HG03135 (cell line): ENCODE data around the gene ARHGAP26.

Experiments
- ATAC-seq: cut with Tn5 transposase; IDR thresholded peaks from one replicate; pipeline ENCODE4 v1.9.1; 2021; ENCODE audit warnings: mild to moderate bottlenecking, moderate library complexity; ENCODE audit not compliant: unreplicated experiment

Gene ARHGAP26

DNA sequence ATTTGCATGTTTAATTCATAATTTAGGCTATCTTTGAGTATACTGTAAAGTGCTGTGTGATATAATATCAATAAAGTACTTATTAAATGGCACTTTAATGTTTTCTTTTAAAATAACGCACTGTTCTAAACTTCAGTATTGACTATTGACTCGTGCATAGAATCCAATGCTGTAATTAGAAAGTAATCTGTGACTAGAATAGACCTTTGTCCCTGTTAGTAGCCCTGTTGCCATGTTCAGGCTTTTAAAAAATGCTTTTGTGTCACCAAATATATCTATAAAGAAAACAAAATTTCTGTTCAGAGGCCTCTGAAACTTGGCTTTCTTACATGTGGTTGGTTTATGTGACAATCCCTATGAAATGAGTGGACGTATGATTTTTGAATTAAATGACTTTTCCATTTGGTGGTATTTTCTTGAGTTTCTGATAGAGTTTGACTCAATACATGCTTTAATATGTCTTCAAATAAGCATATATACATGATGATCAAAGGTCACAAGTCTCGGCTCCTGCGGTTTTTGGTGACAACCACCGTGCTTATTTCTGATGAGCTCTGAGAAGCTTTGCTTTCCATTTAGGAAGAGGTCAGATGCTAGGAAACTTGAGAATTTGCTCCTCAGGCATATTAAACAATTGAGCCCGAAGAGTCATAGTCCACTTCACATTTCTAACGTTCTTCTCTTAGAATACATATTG, 458.6 kb downstream of the ARHGAP26 start:
- no peak for ATAC-seq

DNA sequence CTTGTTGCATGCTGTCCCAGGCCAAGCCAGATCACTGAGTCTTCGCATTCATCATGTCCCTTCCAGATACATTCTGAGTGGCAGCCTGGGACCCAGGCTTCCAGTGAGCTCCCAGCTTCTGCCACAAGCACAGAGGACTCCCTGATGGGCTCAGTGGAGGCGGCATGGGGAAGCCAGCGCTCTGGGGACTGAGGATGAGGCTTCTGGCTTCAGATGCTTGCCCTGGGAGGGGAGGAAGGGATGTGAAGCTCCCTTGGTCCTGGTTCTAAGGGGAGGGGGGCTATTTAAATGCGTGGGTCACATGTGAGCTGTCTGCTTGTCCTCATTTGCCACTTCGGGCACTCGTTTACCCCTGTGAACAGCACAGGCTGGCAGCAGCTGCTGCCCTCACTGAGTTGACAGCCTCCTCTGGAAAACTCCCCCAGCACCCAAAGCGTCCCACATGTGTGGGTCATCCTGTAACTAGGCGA, 459.3 kb downstream of the ARHGAP26 start:
- ATAC-seq = peak; percentile 33

DNA sequence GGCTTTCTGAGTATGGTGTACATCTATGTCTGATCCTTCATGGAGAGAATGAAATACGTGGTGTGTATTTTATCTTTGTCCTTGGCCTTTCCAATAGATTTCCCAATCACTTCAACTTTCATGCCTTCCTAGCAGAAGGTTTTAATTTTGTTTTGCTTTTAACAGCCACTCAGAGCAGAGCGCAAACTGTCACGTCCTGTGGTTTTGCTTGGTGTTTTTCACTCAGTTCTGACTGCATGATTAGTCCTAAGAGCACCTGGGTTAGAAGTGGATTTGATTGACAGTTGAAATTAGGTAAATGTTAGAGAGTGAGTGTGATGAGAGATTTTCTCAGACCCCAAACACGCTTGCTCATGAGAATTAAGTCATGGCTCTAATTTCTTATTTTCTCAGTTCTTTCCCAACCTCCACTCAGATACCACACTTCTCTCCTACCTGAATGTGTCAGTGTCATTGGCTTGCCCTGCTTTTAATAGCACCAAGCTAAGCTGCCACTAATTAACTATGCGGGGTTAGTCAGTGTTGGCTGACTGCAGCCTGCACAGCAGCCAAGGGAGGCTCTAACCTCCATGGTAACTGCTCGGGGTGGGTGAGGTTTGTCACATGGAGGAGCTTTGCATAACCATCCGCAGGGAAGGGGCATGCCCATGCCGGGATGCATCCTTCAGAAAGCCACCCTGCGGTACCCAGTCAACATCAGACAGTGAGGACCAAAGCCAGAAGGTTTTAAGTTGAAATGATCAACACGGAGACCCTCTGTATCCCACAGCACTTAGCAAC, 459.9 kb downstream of the ARHGAP26 start:
- peak; percentile 88 for ATAC-seq

- ATAC-seq = no peak
Observed at GRCh38 chr5:143230676-143230996, 460.5 kb downstream of the ARHGAP26 start.

GRCh38 chr5:143231416-143231815, 461.2 kb downstream of the ARHGAP26 start:
- ATAC-seq = no peak

GRCh38 chr5:143231973-143232812, 462.0 kb downstream of the ARHGAP26 start:
- ATAC-seq = peak; percentile 37

DNA sequence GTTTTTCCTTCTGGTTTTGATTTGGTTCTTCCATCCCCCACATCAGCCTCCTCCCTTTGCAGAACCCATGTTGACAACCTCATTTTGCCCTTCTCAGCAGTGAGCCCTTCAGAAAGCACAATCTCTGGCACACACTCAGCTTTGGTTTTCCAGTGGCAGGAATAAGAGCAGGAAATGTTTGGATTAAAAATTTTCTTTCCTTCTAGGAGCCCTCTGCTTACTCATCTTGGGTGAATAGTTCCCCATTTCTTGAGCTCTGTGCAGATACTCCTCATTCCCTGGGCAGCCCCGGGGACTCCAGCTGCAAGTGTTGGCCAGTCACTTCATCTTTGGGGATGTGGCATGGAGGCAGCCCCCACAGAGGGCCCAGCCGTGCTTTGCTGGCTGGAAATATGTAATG, 462.9 kb downstream of the ARHGAP26 start:
- ATAC-seq = no peak

DNA sequence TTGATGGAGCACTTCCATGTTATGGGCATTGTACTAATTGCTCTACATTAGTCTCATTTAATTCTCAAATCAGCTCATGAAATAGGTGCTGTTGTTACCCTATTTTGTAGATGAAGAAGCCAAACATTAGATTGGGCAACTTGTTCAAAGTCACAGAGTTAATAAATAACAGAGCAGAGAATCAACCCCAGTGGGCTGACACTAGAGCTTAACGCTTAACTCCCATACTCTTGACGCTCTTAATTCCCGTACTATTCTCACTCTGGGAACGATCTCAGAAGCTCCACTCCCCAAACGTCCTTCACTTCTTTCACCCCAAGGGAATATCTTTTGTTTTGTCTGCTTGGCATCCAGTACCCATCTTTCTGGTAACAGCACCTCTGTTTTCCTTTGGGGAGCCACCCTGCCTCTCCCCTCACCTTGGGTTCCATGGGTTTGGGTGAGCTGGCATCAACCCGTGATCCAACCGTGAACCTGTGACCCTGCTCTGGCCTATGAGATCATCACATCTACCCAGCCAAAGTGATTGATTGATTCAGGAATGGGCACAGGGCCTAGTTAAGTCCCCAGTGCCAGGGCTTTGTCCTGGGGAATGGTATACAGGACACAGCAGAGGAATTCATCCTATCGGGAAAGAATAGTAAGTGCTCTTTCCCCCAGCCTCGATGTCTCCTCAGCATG, 464.1 kb downstream of the ARHGAP26 start:
- no peak for ATAC-seq

- ATAC-seq = no peak
Observed at GRCh38 chr5:143235423-143235822, 465.2 kb downstream of the ARHGAP26 start.

GRCh38 chr5:143236682-143237081, 466.5 kb downstream of the ARHGAP26 start:
- no peak for ATAC-seq

DNA sequence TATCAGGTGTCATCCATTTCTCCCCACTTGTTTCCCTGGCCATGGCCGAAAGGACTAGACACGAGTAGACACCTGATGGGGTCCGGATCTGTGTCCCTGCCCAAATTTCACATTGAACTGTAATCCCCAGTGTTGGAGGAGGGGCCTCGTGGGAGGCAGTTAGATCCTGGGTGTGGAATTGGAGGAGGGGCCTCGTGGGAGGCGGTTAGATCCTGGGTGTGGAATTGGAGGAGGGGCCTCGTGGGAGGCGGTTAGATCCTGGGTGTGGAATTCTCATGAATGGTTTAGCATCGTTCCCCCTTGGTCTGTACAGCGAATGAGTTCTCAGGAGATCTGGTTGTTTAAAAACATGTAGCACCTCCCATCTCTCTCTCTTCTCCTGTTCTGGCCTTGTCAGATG, 467.5 kb downstream of the ARHGAP26 start:
- no peak for ATAC-seq

GRCh38 chr5:143238620-143239019, 468.4 kb downstream of the ARHGAP26 start:
- ATAC-seq = no peak

GRCh38 chr5:143239882-143240518, 469.8 kb downstream of the ARHGAP26 start:
- ATAC-seq = no peak

- no peak for ATAC-seq
Observed at GRCh38 chr5:143241892-143242291, 471.7 kb downstream of the ARHGAP26 start.

DNA sequence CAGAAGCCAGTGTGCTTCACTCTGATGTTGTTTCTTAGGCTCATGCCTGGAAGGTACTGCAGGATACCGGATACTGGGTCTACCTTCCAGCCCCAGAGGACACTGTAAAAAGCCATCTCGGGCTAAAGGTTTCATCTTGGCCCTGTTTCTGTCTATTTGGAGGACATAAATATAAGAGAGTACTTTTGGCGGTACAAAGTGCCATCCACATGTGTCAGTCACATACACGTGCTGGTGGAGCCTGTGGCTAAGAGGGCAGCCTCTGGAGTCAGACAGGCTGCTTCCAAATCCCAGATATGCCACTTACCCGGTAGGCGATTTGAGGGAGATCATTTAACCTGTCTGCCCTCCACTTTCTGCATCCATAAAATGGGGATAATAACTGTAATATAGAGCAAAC, 472.9 kb downstream of the ARHGAP26 start:
- ATAC-seq = no peak

DNA sequence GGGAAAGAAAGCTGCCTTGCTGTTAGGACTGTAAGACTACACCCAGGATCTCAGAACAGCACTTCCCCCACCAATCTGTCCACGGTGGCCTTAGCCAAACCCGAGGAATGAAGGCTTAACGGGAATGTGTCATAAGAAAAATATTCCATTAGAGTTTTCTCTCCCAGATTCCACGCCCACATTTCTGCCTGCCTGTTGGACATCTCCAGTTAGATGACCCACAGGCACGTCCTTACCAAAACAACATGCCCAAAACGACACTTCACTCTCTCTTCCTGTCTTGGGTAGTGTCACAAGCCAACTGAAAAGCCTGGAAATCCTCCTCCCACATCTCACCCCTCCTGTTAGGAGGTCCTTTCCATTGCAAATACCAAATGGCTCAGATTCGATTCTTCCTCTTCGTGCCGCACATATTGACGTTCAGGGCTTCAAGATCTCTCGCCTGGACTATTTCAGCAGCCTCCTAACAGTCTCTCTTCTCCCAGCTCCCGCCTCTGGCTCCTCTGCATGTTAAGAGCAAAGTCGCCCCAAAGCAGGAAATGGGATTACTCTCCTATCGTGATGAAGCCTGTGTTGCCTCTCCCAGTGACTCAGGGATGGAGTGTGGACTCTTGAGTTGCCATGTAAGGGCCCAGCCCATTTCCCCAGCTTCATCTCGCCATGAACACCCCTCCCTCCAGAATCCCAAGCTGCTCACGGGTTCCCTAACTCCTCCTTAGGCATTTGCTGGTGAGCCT, 474.0 kb downstream of the ARHGAP26 start:
- no peak for ATAC-seq

DNA sequence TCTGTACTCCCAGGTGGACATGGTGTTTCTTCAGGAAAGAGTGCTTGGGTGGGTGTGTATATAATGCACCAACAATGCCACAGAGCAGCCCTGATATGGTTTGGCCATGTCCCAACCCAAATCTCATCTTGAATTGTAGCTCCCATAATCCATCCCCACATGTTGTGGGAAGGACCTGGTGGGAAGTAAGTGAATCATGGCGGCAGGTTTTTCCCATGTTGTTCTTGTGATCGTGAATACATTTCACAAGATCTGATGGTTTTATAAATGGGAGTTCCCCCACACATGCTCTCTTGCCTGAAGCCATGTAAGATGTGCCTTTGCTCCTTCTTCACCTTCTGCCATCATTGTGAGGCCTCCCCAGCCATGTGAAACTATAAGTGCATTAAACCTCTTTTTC, 474.8 kb downstream of the ARHGAP26 start:
- ATAC-seq = no peak

- ATAC-seq = no peak
Observed at GRCh38 chr5:143245929-143246561, 475.9 kb downstream of the ARHGAP26 start.

DNA sequence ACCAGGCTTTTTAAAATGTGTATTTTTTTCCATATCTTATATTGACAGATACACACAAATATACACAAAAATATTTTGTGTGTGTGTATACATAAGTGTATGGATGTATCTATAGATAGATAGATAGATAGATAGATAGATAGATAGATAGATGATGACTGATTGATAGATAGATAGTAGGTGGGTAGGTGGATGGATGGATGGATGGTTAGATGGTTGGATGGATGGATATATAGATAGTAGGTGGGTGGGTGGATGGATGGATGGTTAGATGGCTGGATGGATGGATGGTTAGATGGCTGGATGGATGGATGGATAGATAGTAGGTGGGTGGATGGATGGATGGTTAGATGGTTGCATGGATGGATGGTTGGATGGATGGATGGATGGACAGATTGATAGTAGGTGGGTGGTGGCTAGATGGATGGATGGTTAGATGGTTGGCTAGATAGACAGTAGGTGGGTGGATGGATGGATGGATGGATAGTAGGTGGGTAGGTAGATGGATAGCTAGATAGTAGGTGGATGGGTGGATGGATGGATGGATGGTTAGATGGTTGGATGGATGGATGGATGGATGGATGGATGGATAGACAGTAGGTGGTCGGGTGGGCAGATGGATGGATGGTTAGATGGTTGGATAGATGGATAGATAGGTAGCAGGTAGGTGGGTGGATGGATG, 477.1 kb downstream of the ARHGAP26 start:
- no peak for ATAC-seq
